ENCODE data around the gene ARFGEF3.
"Not testable (repeated sequence)": the region's sequence is repeated elsewhere in the genome, so short reads cannot be mapped to it uniquely, and the experiment has no call there.

The ARFGEF3 gene
- total RNA-seq = 0.60 to 1.9 reads per million in 2 experiments

DNA sequence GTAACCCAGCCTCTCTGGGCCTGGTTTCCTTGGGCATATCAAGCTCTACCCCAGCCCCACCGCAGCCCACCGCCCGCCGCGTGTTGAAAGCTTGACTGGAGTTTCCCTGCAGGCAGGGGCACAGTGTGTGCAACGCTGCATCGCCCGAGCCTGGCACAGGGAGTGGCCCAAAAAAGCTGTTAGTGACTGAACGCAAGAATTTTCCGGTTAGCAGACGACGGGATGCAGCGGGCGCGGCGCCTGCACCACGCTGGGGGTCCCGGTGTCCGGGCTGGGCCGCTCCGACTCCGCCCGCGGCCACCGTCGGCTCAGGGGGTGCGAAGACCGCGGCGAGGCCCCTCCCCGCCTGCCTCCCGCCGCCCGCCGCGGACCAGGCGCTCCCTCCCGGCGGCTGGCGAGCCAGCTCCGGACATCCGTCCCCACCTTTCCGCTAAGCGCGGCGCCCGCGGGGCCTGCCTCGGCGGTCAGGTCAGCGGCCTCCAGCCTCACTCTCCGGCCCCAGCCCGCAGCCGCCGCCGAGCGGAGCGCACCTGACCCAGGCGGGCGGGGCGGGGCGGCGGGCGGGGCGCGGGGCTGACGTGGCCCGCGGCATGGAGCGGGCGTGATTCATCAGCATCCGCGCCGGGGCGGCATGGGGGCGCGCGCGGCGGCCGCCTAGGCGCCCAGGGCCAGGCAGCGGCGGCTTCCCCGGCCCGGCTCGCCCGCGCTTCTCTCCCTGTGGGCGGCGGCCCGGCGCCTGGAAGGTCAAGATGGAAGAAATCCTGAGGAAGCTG is at the start of gene ARFGEF3:
Gene ARFGEF3, plus strand, starts transcription at position 602 of the 773 bp plus-strand sequence. Its CDS starts 148 bp downstream, at position 750.
- DNase-seq (ENCODE audit: low read depth) = peak; percentile 15

DNA sequence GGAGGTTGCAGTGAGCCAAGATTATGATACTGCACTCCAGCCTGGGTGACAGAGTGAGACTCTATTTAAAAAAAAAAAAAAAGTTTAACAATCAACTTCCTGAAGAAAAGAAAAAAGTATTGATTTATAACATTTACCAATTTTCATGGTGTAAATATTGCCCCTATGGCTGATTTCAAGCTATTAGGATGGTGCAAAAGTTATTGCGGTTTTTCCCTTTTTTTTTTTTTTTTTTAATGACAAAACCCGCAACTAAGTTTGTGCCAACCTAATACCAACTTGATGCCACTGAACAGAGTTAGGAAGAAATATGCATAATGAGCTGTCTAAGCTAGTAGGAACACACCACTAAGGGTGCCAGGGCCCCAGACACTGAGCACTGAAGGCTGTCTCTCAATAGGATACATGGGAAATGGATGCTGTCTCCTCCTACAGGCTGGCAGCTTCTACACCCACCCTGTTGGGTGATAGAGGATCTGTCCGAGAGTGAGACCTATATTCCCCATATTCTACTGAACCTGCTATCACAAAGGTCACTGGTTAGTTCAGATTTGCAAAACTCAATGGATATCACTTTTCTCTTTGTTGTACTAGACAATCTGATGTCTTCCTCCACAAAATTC is 48.0 kb upstream of the ARFGEF3 start:
- DNase-seq (ENCODE audit: low read depth) = no peak

DNA sequence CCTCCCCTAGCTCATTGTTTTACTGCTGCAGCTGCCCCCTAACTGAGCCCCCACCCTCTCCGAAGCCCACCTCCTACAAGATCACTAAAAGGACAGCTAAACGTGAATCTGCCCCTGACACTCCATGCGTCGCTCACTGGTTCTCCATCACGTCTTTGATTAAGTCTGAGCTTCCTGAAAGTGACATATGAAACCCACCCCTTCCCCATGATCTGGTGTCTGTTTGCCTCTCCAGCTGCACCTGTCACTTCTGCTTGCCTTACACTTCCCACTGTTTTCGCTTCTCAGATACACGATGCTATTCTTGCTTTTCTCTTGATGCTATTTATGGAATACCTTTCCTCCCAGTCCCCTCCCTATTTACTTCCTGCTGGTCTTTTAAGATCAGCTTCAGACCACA is 46.5 kb upstream of the ARFGEF3 start:
- no peak for DNase-seq (ENCODE audit: low read depth)

GRCh38 chr6:138115877-138116660 is 45.7 kb upstream of the ARFGEF3 start:
- peak; percentile 26 for DNase-seq (ENCODE audit: low read depth)

DNA sequence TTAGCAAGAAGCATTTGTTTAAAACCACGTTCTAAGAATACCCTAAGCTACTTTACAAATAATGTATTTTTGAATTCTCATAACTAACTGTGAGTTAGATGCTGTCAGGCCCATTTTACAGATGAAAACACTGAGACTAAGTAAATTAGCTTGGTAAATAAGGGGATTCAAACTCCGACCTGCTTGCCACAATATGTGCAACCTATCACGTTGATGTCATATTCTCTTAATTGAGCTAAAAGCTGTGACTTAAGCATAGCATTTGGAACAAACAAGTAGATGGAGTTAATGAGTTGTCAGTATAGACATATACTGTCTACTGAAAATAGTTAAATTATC is 45.1 kb upstream of the ARFGEF3 start:
- DNase-seq (ENCODE audit: low read depth) = no peak

DNA sequence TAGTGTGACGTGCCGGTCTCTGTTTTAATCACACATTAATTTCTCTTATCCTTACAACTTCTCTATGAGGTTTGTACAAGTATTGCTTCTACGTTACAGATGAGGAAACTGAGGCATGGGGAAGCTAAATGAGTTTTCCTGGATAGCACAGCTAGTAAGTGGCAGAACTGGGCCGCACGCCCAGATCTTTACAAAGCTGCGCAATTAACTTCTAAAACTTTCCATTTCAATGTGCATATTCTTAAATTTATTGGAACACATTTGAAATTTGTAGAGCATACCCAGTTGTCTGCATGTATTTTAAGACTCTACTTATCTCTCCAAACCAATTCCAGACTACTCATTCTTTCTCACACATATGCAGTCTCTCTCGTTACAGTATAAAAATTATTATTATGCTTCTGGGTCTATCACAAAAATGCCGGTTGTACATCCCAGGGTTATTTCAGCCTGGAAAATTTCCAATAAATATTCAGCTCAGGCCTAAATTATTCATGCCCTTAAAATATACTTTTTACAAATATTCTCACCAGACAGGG is 44.3 kb upstream of the ARFGEF3 start:
- DNase-seq (ENCODE audit: low read depth) = no peak

- DNase-seq (ENCODE audit: low read depth) = not testable (repeated sequence)
Measured at GRCh38 chr6:138119229-138119628, 42.5 kb upstream of the ARFGEF3 start.

DNA sequence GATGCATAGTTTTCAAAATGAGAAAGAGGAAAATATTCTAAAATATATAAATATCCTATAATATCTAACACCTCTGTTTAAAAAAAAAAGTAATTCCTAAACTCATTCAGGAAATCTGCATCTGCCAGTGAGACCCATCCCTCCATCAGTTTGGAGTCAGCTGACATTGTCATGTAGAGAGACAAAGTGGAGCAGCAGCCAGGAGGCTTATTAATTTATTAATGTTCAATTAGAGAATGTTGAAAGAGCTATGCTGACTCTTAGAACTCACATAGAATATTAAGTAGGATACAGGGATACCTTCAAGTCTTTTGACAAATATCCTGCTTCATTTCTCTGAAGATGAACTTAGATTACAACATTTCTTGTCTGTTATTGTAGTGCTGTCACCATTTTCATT is 41.8 kb upstream of the ARFGEF3 start:
- no peak for DNase-seq (ENCODE audit: low read depth)

GRCh38 chr6:138124096-138124495 is 37.6 kb upstream of the ARFGEF3 start:
- no peak for DNase-seq (ENCODE audit: low read depth)

- DNase-seq (ENCODE audit: low read depth) = no peak
Measured at GRCh38 chr6:138128096-138128495, 33.6 kb upstream of the ARFGEF3 start.

- no peak for DNase-seq (ENCODE audit: low read depth)
Measured at GRCh38 chr6:138129190-138129589, 32.5 kb upstream of the ARFGEF3 start.

DNA sequence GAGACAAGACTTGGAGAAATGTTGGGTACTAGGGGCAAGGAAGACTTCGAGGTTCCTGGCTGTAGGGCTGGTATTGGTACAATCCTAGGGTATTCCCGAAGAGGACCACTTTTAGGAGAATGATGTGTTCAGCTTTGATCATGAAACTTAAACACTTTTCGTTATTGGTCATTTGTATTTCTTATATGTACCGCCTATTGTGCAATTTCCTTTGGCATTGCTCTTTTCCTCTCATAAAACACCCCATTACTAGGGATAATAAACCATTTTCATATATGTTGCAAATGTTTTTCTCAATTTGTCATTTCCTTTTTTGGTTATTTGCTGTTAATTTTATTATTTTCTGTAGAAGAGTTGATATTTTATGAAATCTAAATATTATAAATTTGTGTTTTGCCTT is 18.9 kb upstream of the ARFGEF3 start:
- DNase-seq (ENCODE audit: low read depth) = no peak

GRCh38 chr6:138145402-138145801 is 16.3 kb upstream of the ARFGEF3 start:
- DNase-seq (ENCODE audit: low read depth) = no peak

DNA sequence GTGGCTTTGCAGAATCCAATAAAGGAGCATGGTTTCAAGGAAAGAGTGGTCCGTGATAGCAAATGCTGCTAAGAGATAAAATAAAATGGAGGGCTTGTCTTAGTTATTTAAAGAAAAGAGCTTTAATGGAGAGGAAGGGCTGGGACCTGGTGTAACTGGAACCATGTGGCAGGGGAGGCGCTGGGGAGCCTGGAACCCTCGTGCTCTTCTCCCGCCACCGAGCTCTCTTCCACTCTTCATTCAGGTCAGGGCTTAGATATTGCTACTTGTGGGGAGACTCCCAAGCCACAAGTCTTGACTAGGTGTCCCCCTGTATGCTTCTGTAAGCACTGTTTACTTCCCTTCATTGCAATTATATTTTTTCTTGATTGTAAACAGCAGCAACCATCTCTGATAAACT is 15.2 kb upstream of the ARFGEF3 start:
- no peak for DNase-seq (ENCODE audit: low read depth)

DNA sequence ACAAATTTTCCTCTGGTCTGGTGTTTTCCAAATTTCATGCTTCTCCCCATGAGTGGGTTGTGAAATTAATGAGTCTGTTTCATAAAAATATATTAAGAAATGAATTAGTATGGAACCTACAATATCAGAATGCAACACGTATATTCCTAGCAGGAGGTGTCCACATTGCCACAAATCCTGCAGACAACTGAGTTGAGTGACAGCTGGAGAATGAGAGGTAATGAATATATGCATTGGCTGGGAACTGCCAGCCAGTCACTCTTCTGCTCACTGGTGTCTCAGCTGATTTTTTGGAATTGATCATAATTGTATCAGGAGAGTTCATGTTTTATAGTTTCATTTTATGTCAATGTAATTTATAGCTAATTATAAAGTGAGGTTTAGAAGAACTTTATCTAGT is 6.3 kb upstream of the ARFGEF3 start:
- no peak for DNase-seq (ENCODE audit: low read depth)

DNA sequence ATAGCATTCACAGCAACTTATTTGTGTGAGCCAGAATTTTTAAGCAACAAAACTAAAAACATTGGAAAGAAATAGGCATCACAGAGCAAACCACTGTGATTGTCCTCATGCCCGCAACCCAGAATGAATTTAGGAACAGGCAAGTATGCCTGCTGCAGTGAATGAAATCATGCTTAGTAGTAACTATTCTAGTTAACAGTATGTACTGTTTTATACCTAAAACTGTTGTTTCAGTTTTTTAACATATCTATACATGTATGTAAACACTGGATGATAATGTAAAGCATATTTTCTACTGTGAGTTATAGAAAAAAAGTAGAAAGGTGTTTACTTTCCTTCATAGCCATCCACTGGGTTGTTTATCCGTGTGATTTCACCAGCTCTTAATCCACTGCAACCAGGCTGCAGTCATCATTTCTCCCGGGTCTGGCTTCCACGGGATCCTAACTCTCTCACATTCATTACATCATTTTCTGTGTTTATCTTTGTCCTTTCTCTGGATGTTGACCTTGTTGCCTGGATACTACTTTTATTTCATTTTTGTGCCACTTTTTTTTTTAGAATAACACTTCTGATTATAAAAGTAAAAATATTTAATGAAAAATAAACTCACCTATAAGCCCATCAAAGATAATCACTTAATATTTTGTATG is 3.6 kb upstream of the ARFGEF3 start:
- no peak for DNase-seq (ENCODE audit: low read depth)

- no peak for DNase-seq (ENCODE audit: low read depth)
Measured at GRCh38 chr6:138159246-138159645, 2.5 kb upstream of the ARFGEF3 start.

GRCh38 chr6:138160329-138161087 is 1.2 kb upstream of the ARFGEF3 start:
- no peak for DNase-seq (ENCODE audit: low read depth)

GRCh38 chr6:138161088-138161337 is 726 bp upstream of the ARFGEF3 start:
- no peak for DNase-seq (ENCODE audit: low read depth)

GRCh38 chr6:138162111-138162954 is 594 bp downstream of the ARFGEF3 start:
- DNase-seq (ENCODE audit: low read depth) = no peak

Data from T follicular helper cell (primary cell).